Measurements from ENCODE around the gene SLC11A2.
"Not testable (repeated sequence)": the region's sequence is repeated elsewhere in the genome, so short reads cannot be mapped to it uniquely, and the experiment has no call there.

The SLC11A2 gene

DNA sequence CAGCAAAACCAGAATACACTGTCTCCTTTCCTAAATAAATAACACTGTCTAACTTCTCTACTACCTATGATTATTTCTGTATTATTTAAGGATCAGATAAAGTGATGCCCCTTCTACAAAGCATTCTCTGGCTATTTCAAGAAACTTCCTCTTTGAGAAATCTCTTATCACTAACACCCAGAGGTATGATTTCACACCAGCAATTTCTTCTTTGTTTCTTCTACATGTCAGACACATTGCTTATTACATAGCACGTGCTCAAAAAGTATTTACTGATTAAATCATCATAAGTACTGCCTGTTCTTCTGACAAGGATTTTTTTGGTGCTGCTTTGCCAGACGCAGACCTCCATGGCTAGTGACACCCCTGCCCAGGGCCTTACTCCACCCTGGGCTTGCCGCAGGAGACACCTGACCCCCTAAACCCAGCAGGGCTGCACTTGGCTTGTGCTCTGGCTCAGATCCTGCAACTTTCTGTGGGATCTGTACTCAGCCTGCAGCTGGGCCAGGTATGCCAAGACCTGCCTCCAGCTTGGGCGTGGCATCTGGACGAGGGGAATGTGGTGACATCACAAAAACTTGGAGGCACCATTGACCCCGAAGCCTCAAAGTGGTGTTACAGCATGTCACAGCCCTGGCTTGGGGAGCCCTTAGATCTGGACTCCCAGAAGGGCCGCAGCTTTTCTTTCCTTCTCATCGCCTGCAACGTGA lies 89.2 kb downstream of the SLC11A2 start:
- DNase-seq, result no peak

DNA sequence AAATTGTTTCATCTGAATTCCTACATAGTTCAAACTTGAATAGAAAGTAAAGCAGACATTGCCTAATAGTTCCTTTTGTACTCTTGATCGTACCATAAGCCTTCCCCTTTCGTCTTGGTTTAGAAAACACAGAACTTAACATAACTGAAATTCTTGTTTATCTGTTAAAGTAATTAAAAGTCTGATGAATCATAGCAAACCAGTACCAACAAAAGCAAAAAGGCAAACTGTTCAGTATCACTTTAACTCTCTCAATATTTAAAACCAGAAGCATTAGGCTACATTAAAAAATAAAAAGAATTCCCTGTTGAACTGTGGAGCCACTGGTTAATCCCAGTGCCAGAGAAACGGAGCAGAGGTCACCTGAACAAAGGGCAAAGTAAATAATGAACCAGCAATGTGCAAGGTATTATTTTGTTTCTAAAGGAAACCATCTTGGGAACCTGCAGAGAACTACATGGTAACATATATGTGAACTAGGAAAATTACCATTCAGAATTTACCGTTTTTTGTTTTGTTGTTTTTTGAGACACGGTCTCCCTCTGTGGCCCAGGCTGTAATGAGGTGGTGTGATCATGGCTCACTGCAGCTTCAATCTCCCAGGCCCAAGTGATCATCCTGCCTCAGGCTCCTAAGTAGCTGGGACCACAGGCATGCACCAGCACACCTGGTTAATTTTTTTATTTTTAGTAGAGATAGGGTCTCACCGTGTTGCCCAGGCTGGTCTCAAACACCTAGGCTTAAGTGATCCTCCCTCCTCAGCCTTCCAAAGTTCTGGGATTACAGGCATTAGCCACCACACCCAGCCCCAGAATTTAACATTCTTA lies 91.0 kb downstream of the SLC11A2 start:
- DNase-seq, result no peak

DNA sequence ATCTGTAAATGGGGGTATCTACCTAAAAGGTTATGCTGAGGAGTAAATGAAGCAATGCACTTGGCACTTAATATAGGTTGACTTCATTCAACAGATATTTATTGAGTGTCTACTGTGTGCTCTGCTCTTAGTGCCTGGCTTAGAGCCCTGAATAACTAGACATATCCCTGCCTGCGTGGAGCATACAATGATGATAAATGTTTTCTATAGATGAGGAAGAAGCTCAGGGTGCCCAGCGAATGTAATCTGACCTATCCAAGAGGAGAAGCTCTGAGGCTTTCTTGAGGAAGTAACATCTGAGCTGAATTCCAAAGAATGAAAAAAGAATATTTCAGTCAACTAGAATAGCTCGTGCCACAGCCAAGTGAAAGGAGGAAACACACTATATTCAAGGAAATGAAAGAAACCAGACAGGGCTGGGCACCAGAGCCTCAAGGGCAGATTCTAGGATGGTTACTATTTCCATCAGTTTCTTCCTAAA lies 91.8 kb downstream of the SLC11A2 start:
- no peak for DNase-seq

GRCh38 chr12:50933459-50934124 lies 92.6 kb downstream of the SLC11A2 start:
- no peak for DNase-seq

DNA sequence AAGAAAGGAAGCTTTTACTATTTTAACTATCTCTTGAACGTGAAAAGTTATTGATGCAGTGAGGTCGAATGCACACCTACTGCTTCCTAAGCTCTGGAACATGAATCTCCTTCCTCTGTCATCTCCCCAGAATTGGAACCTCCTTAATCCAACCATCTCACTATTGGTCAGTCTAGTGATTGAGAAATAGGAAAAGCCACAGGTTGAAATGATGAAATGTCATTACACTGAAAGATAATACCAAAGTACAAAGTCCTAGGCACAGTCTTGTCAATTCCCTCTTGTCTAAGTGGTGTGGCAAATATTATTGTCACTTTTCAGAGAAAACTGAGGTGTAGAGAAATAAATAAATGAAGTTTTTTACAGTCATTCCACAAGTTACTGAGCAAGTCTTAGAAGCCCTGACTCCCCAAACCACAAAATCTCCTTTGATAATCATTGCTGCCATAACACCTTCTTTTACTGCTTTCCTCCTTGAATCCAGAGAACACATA lies 93.3 kb downstream of the SLC11A2 start:
- no peak for DNase-seq

DNA sequence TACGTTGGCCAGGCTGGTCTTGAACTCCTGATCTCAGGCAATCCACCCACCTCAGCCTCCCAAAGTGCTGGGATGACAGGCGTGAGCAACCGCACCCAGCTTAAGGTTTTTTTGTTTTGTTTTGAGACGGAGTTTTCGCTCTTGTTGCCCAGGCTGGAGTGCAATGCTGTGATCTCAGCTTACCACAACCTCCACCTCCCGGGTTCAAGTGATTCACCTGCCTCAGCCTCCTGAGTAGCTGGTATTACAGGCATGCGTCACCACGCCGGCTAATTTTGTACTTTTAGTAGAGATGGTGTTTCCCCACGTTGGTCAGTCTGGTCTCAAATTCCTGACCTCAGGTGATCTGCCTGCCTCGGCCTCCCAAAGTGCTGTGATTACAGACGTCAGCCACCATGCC lies 95.7 kb downstream of the SLC11A2 start:
- not testable (repeated sequence) for DNase-seq

GRCh38 chr12:50929831-50930230 lies 96.4 kb downstream of the SLC11A2 start:
- no peak for DNase-seq
